ENCODE data around the gene KCNAB2.

The KCNAB2 gene

DNA sequence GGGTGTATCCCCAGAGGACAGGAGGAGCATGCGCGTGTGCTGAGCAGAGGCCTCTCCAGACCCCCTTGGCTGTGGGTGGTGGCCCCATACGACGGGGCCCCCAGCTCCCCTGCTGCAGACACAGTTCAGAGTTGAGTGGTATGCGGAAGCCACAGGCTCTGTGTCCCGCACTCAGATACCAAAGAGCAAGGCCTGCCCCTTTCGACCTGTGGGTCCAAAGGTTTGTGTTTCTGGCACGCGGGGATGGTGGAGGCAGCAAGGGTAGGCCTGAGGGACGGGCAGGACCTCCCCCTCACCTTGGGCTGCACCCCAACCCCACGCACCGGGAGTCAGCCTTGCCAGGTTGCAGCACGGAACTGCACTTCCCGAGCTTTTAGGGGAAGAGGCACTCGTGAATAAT is at the start of gene KCNAB2:
TSS of gene KCNAB2 (plus strand) at position 328 of the 400 bp plus-strand sequence. CDS start 5,649 bp downstream, outside the sequence.
- Mint-ChIP-seq H3K4me1 (peaks cover 44% of the 10 kb centered on the region), H3K27me3 (no peaks in the 10 kb centered on the region)
- no peak for DNase-seq

DNA sequence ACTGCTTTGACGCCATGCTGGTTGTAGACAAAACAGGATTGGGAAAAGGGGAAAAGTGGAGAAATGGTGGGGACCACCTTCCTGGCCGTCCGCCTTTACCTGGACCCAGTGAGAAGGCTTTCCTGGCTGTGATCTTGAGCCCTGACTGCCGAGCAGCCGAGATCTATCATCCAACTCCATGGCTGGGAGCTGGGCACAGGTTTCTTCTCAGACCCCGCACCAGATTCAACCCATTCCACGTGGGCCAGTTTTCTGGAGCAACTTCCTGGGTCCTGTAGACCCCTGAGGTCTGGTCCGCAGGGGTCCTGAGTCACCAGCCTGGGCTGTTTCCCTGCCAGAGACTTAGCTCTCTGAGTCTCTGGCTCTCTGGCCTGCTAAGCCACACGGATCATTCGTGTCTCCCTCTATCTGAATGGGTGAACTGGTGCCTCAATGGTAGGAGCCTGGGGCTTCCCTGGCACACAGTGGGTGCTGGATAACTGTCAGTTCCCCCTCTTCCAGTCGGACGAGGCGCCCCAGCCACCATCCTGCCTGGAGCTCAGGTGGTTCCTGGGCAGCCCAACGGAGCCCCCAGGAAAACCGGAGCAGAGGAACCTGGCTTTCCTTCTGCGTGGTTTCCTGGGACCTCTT is 48.9 kb upstream of the KCNAB2 start:
- ATAC-seq (no peak), DNase-seq (no peak)
- H3K9me3 Mint-ChIP-seq = no peaks in the 10 kb centered on the region
- no peak overlapping the region for H3K4me3 Mint-ChIP-seq
- H3K27ac Mint-ChIP-seq = no peak overlapping the region
- H3K4me1 Mint-ChIP-seq = peaks cover 72% of the 10 kb centered on the region
- no peaks in the 10 kb centered on the region for H3K27me3 Mint-ChIP-seq

More for the DNA sequence above, at the start of gene KCNAB2:
- no peak within 1 kb of the TSS for H3K4me3 Mint-ChIP-seq
- H3K9me3 Mint-ChIP-seq = no peaks in the 10 kb centered on the region
- peak within 1 kb of the TSS in 1 of 2 donors; percentile 86 for H3K27ac Mint-ChIP-seq
- no peak for ATAC-seq

- Mint-ChIP-seq H3K27ac (peak overlapping the region in 1 of 2 donors; percentile 34), H3K9me3 (no peaks in the 10 kb centered on the region), H3K27me3 (no peaks in the 10 kb centered on the region), H3K4me1 (peaks cover 78% of the 10 kb centered on the region), H3K4me3 (no peak overlapping the region)
- no peak for DNase-seq
- ATAC-seq = no peak
These were observed 48.4 kb upstream of the KCNAB2 start for GRCh38 chr1:5997316-5997715.

DNA sequence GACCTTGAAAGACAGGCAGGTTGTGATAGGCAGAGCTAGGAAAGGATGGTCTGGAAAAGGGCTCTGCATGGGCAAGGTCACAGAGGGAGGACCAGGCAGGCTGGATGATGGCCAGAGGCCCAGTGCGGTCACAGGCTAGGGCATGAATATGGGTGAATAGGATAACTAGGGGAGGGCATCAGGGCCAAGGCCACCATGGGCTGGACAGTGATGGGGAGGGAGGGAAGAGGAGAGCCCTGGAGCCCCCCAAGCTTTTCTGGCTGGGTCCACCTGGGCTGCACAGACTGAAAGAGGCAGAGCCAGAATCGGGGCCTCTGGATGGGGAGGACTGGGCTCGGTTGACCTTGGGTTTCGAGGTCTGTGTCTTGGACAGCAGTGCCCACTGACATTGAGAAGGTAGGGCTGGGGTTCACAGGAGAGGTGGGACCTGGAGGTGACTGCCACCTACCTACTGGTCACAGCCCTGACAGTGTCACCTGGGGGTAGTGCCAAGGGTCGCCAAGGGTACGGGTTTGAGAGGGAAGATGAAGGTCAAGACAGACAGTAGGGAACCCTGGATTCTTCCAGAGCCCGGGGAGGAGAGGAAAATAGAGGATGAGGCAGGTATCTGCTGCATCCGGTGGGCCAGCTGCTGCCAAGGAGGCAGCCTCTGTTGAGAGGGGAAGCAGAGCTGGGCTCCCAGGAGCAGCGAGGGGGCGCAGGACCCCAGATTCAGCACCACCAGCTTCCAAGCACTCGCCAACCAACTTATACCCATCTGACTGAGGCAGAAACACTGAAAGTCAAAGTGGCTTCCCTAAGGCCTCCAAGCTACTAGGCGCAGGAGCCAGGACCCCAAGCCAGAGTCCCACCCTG is 47.4 kb upstream of the KCNAB2 start:
- H3K4me1 Mint-ChIP-seq = peaks cover 87% of the 10 kb centered on the region
- no peaks in the 10 kb centered on the region for H3K27me3 Mint-ChIP-seq
- ATAC-seq (no peak), DNase-seq (no peak)
- no peaks in the 10 kb centered on the region for H3K9me3 Mint-ChIP-seq
- H3K27ac Mint-ChIP-seq = no peak overlapping the region
- no peak overlapping the region for H3K4me3 Mint-ChIP-seq

DNA sequence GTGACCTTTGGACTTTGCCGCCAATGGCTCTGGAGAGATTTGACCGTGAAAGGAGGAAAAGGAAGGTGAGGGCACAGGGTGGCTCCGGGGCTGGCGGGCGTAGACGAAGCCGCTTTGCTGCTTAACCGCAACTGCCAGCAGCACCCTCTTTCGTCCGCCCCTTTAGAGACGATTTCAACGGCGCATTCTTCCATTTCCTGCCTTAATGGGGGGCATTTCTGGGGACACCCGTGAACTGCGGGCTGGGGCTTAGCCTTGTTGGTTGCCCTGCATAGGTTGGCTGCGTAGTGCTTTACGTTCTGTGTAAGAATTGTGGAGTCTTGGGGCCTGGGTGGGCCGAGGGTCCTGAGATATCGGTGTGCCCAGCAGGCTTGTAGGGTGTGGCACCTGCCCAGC is 46.8 kb upstream of the KCNAB2 start:
- H3K4me3 Mint-ChIP-seq = no peak overlapping the region

GRCh38 chr1:5999711-6000443 is 45.8 kb upstream of the KCNAB2 start:
- DNase-seq (no peak), ATAC-seq (peak; percentile 44)
- Mint-ChIP-seq H3K27ac (no peak overlapping the region), H3K9me3 (no peaks in the 10 kb centered on the region), H3K4me1 (peaks cover 78% of the 10 kb centered on the region), H3K4me3 (no peak overlapping the region), H3K27me3 (no peaks in the 10 kb centered on the region)

More for the DNA sequence above, 46.8 kb upstream of the KCNAB2 start:
- Mint-ChIP-seq H3K9me3 (no peaks in the 10 kb centered on the region), H3K4me1 (peaks cover 83% of the 10 kb centered on the region), H3K27me3 (no peaks in the 10 kb centered on the region), H3K27ac (no peak overlapping the region)
- no peak for DNase-seq
- ATAC-seq = no peak

- Mint-ChIP-seq H3K4me3 (no peak overlapping the region), H3K4me1 (peaks cover 70% of the 10 kb centered on the region), H3K9me3 (no peaks in the 10 kb centered on the region), H3K27me3 (no peaks in the 10 kb centered on the region), H3K27ac (peak overlapping the region in 1 of 2 donors; percentile 59)
- DNase-seq = no peak
- ATAC-seq = no peak
These were observed 45.0 kb upstream of the KCNAB2 start for GRCh38 chr1:6000444-6001288.

DNA sequence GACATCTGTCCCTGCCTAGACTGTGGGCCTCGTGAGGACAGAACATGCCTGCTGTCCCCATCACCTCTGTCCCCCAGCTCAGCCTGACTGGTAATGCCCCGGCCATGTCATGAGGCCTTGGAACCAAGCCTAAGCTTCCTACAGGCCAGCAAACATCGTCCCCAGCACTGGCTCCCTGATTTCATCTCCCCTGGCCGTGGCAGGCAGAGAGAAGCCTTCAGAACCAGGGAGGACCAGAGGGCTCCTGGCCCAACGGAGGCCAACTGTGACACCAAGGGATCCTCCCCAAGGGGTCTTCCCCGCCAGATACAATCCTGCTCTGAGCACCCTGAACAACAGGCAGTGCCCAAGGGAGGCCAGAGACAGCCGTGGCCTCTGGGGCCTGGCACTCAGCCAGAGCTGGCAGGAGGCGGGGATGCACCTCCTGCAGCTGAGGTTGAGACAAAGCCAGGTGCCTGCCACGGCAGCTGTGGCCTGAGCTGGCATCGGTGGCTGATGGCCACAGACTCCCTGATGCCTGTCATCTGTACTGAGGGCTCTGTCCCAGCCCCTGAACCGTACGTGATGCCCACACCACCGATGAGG is 43.6 kb upstream of the KCNAB2 start:
- no peak overlapping the region for H3K4me3 Mint-ChIP-seq
- H3K4me1 Mint-ChIP-seq = peaks cover 67% of the 10 kb centered on the region
- DNase-seq (peak in 1 of 2 donors; percentile 33), ATAC-seq (peak; percentile 21)
- no peaks in the 10 kb centered on the region for H3K27me3 Mint-ChIP-seq
- H3K27ac Mint-ChIP-seq = no peak overlapping the region
- H3K9me3 Mint-ChIP-seq = no peaks in the 10 kb centered on the region

DNA sequence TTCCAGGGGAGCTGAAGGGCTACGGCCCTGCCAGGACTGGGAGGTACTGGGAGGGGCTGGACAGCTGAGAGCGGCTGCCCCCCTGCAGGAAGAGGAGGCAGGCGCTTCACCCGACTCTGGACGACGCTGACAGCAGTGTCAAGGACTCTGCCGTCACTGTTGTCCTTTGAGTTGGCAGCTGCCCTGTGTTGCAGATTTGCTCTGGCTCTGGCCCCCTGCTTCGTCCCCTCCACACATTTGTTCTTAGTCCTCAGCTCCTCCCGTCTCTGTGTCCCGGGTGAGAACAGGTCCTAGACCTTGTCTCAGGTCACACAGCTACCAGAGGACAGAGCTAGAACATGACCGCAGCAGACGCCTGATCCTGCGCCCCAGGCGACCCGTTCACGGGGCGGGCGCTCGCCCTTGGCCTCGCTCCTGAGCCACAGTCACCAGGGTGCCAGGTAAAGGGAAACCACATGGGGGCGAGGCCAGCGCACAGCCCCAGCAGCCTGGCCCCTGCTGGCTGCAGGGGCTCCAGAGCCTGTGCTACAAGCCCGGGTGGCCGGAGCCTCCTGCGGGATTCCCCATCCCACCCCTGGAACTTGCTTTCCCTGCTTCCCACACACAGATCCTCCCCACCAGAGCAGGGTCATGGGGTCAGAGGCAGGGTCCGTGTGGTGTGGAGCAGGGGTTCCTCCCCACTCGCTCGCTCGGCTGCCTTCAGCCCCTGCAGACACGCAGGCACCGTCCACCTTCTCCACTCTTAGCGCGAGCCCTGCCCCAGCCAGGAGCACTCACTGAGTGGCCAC is 42.8 kb upstream of the KCNAB2 start:
- Mint-ChIP-seq H3K27ac (peak overlapping the region in 1 of 2 donors; percentile 69), H3K4me3 (no peak overlapping the region), H3K9me3 (no peaks in the 10 kb centered on the region), H3K4me1 (peaks cover 66% of the 10 kb centered on the region), H3K27me3 (no peaks in the 10 kb centered on the region)
- ATAC-seq (peak; percentile 25), DNase-seq (no peak)

- Mint-ChIP-seq H3K27ac (no peak overlapping the region), H3K9me3 (no peaks in the 10 kb centered on the region), H3K4me1 (peaks cover 59% of the 10 kb centered on the region), H3K4me3 (no peak overlapping the region), H3K27me3 (no peaks in the 10 kb centered on the region)
- ATAC-seq (no peak), DNase-seq (no peak)
These were observed 41.9 kb upstream of the KCNAB2 start for GRCh38 chr1:6003568-6004411.

- DNase-seq (no peak), ATAC-seq (no peak)
- Mint-ChIP-seq H3K4me1 (peaks cover 62% of the 10 kb centered on the region), H3K27me3 (no peaks in the 10 kb centered on the region), H3K9me3 (no peaks in the 10 kb centered on the region), H3K27ac (no peak overlapping the region), H3K4me3 (no peak overlapping the region)
These were observed 41.1 kb upstream of the KCNAB2 start for GRCh38 chr1:6004412-6005123.

DNA sequence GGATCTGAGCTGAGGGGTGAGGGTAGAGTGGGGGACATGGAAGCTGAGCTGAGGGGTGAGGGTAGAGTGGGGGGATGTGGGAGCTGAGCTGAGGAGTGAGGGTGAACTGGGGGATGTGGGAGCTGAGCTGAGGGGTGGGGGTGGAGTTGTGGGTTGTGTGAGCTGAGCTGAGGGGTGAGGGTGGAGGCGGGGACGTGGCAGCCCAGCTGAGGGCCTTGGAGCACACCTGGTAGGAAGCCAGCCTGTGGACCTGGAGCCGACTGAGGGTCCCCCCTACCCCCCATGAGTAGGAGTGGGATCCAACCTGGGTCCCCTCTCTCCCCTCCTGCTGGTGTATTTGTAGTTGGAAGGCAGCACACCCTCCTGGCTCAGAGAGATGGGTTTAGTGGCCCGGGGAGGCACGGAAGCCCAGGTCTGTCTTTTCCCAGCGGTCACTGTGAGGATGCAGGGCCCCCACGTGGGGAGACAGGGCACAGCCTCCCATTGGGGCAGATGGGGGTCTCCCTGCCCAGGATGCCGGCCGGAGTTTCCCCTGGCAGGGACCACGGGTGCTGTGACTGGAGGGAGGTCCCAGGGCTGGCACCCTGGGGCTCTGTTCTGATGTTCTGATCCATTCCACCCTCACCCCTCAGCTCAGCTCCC is 40.3 kb upstream of the KCNAB2 start:
- Mint-ChIP-seq H3K27ac (no peak overlapping the region), H3K27me3 (no peaks in the 10 kb centered on the region), H3K9me3 (no peaks in the 10 kb centered on the region), H3K4me1 (peaks cover 56% of the 10 kb centered on the region), H3K4me3 (no peak overlapping the region)
- no peak for DNase-seq
- ATAC-seq = peak; percentile 12

All from stimulated activated naive CD8-positive, alpha-beta T cell treated with anti-CD3 and anti-CD28 coated beads, Interleukin-15, amount 100 ng/mL, for 72 hours (primary cell).